A673 (cell line): ENCODE results near the gene SSC4D. TPM values are rescaled to one million over a fixed set of nuclear protein-coding genes. Genes with fewer than 3 reads are reported as not detected.

Source experiments
- BruUV-seq: library from RNA; stranded (reverse); fragments of 400-500 nt; replicated peaks from 2 replicates; lab custom pipeline; 2021; lab: Mats Ljungman, UMichigan
- CTCF ChIA-PET: fragments of 300-600 bp; sonication (Branson Sonifier 250); formaldehyde crosslinking; loops from one replicate; lab custom pipeline; 2022; ENCODE audit warnings: antibody characterized with exemption; lab: Charles Lee
- POLR2A ChIA-PET: fragments of 300-600 bp; sonication (Branson Sonifier 250); formaldehyde crosslinking; loops from one replicate; lab custom pipeline; 2022; ENCODE audit warnings: antibody characterized with exemption; ENCODE audit not compliant: low non-redundant PET; lab: Charles Lee
- DNase-seq: peaks from one replicate; pipeline ENCODE4 v3.0.0-alpha.2; 2015; ENCODE audit warnings: low spot score
- H3K27ac ChIP-seq: fragments of 200-600 bp; sonication (generic); 2 replicates; pipeline ENCODE4 v1.5.1; 2016; ENCODE audit warnings: mixed run types, low read depth, mild to moderate bottlenecking, mixed read lengths, antibody characterized with exemption, low read length; ENCODE audit not compliant: poor library complexity, severe bottlenecking
- H3K27me3 ChIP-seq: fragments of 200-600 bp; sonication (generic); replicated peaks from 2 replicates; pipeline ENCODE4 v1.6.1; 2017; ENCODE audit warnings: mixed run types, low read depth, mild to moderate bottlenecking, mixed read lengths, antibody characterized with exemption, low read length; ENCODE audit not compliant: insufficient read depth, poor library complexity
- H3K36me3 ChIP-seq: fragments of 200-600 bp; sonication (generic); 2 replicates; pipeline ENCODE4 v1.6.1; 2016; ENCODE audit warnings: mixed run types, mild to moderate bottlenecking, mixed read lengths, antibody characterized with exemption, low read length; ENCODE audit not compliant: insufficient read depth, poor library complexity, severe bottlenecking
- H3K4me1 ChIP-seq: fragments of 200-600 bp; sonication (generic); 2 replicates; pipeline ENCODE4 v1.6.1; 2017; ENCODE audit warnings: mixed run types, mild to moderate bottlenecking, mixed read lengths, antibody characterized with exemption, low read length; ENCODE audit not compliant: insufficient read depth, poor library complexity, severe bottlenecking
- H3K4me3 ChIP-seq: fragments of 200-600 bp; sonication (generic); 2 replicates; pipeline ENCODE4 v1.5.1; 2016; ENCODE audit warnings: low read depth, mixed run types, mild to moderate bottlenecking, mixed read lengths, low read length; ENCODE audit not compliant: poor library complexity, severe bottlenecking
- H3K9me3 ChIP-seq: fragments of 200-600 bp; sonication (generic); 2 replicates; pipeline ENCODE4 v1.6.1; 2016; ENCODE audit warnings: mixed run types, low read depth, mild to moderate bottlenecking, mixed read lengths, antibody characterized with exemption, low read length; ENCODE audit not compliant: poor library complexity, severe bottlenecking
- CTCF ChIP-seq: fragments of 300-800, 200-600 bp; sonication (generic); conservative IDR thresholded peaks from 2 replicates; pipeline ENCODE4 v1.5.1; 2017; ENCODE audit warnings: low read depth, mild to moderate bottlenecking, antibody characterized with exemption, low read length, moderate library complexity, mixed read lengths
- EZH2 ChIP-seq: fragments of 200-600 bp; sonication (generic); IDR thresholded peaks from 2 replicates; pipeline ENCODE4 v1.6.1; 2017; ENCODE audit warnings: borderline replicate concordance, low read depth, mild to moderate bottlenecking, mixed read lengths, antibody characterized with exemption, low read length; ENCODE audit not compliant: poor library complexity, severe bottlenecking
- intact Hi-C: fragments of 100-400 bp; cut with micrococcal nuclease; formaldehyde crosslinking; loops from one replicate; pipeline ENCODE4 v1.10.0; 2022; ENCODE audit not compliant: unreplicated experiment
- total RNA-seq: library from RNA; stranded (reverse); gene quantifications from 2 replicates; pipeline ENCODE4 v1.2.3, GENCODE V29; 2021

Gene SSC4D
- total RNA-seq, 1 experiment from 2014 or later: 1.2 TPM

GRCh38 chr7:76354981-76355730, 54.3 kb downstream of the SSC4D start:
- Histone ChIP-seq H3K4me1 (peaks cover 20% of the 10 kb centered on the region), H3K36me3 (peaks cover 52% of the 10 kb centered on the region), H3K27ac (no peak overlapping the region), H3K4me3 (no peak overlapping the region), H3K27me3 (no peaks in the 10 kb centered on the region), H3K9me3 (no peaks in the 10 kb centered on the region)
- TF ChIP-seq EZH2: no peak
- TF ChIP-seq CTCF: no peak
- intact Hi-C loops: no loop called here
- POLR2A ChIA-PET: no interaction called here
- CTCF ChIA-PET: no interaction called here
- DNase-seq: no peak
- BruUV-seq: no TSS peak

GRCh38 chr7:76354516-76354915, 55.0 kb downstream of the SSC4D start:
- Histone ChIP-seq H3K27ac (no peak overlapping the region), H3K36me3 (peaks cover 58% of the 10 kb centered on the region), H3K4me3 (no peak overlapping the region), H3K9me3 (no peaks in the 10 kb centered on the region), H3K27me3 (no peaks in the 10 kb centered on the region), H3K4me1 (peaks cover 14% of the 10 kb centered on the region)
- BruUV-seq: no TSS peak
- intact Hi-C loops: no loop called here
- TF ChIP-seq CTCF (no peak), EZH2 (no peak)
- DNase-seq: no peak
- ChIA-PET CTCF (interaction anchor here (0.6 kb wide), 1 partner anchor 94 kb away, joined by 9 read pairs; no protein-coding TSS in a partner anchor), POLR2A (no interaction called here)

- Histone ChIP-seq H3K36me3 (peaks cover 63% of the 10 kb centered on the region), H3K4me3 (no peak overlapping the region), H3K27ac (no peak overlapping the region), H3K9me3 (no peaks in the 10 kb centered on the region), H3K4me1 (peaks cover 13% of the 10 kb centered on the region), H3K27me3 (no peaks in the 10 kb centered on the region)
- no peak for DNase-seq
- CTCF ChIA-PET: interaction anchor here (0.6 kb wide), 1 partner anchor 93 kb away, joined by 9 read pairs; no protein-coding TSS in a partner anchor
- BruUV-seq: no TSS peak
- POLR2A ChIA-PET: no interaction called here
- intact Hi-C loops: no loop called here
- TF ChIP-seq EZH2 (no peak), CTCF (no peak)
Observed at GRCh38 chr7:76353744-76354143, 55.8 kb downstream of the SSC4D start.
